NCI-H345 treated with DMSO at 0.1 percent for 48 hours (cell line): ENCODE measurements around the gene MBD5.

Source experiments
- DNase-seq: peaks from one replicate; lab custom pipeline; 2025; ENCODE audit not compliant: unreplicated experiment; lab: John Stamatoyannopoulos, UW

The MBD5 gene

GRCh38 chr2:148515120-148515519, 494.2 kb downstream of the MBD5 start:
- DNase-seq, result no peak

- no peak for DNase-seq
Measured at GRCh38 chr2:148515976-148516375, 495.1 kb downstream of the MBD5 start.

GRCh38 chr2:148517296-148517695, 496.4 kb downstream of the MBD5 start:
- no peak for DNase-seq

- DNase-seq, result no peak
Measured at GRCh38 chr2:148517822-148518221, 496.9 kb downstream of the MBD5 start.

DNA sequence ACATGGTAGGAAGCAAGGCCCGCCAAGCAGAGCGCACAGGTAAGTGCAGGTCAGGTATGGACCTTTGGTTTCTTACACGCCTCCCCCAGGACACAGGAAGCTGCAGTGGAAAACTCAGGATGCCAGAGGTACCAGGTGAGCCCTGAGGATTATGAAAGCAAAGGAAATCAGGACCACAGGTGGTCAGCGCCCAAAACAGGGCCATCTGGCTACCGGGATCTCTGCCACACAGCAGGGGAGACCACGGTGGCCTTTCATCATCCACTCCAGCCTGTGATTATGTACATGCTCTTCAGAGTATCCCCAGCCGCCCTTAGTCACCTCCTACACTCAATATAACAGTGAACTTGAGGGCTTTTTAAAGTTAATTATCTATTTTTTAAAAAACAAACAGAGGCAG, 498.1 kb downstream of the MBD5 start:
- peak; percentile 26 for DNase-seq

GRCh38 chr2:148521181-148521580, 500.3 kb downstream of the MBD5 start:
- no peak for DNase-seq

- DNase-seq, result no peak
Measured at GRCh38 chr2:148523315-148523714, 502.4 kb downstream of the MBD5 start.

DNA sequence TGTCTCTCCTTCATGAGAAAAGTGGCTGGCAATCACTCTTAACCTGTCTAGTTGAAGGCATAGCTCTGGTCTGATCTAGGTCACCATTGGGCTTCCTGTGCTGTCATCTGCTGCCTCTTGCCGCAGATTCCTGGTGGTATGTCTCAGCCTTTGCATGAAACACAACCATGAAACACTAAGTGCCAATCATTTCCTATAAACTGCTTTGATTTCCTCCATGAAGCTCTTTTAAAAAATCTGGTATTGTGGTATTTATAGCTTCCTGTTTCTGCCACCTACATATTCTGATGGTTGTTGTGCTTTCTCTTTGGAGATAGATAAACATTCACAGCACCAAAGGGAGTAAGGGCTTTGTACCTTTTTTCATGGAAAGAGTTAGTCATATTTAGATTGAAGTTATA, 503.6 kb downstream of the MBD5 start:
- DNase-seq, result no peak

DNA sequence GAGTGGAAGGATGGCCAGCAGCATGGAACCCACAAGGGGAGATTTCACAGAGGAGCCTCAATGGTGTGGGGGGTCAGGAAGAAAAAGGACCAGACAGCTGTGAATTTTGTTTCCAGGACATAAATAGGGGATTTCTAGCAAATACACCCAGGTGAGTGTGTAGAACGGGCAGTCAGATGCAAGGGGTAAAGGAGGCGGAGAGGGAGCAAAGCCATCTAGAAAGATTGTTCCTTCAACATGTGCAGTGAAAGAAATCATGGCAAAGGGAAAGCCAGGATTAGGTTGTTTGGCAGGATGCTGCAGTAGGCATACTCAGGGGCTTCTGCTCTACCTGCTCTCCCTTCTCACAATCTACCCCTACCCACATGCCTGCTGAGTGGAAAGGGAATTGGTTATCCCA, 504.2 kb downstream of the MBD5 start:
- DNase-seq, result no peak

DNA sequence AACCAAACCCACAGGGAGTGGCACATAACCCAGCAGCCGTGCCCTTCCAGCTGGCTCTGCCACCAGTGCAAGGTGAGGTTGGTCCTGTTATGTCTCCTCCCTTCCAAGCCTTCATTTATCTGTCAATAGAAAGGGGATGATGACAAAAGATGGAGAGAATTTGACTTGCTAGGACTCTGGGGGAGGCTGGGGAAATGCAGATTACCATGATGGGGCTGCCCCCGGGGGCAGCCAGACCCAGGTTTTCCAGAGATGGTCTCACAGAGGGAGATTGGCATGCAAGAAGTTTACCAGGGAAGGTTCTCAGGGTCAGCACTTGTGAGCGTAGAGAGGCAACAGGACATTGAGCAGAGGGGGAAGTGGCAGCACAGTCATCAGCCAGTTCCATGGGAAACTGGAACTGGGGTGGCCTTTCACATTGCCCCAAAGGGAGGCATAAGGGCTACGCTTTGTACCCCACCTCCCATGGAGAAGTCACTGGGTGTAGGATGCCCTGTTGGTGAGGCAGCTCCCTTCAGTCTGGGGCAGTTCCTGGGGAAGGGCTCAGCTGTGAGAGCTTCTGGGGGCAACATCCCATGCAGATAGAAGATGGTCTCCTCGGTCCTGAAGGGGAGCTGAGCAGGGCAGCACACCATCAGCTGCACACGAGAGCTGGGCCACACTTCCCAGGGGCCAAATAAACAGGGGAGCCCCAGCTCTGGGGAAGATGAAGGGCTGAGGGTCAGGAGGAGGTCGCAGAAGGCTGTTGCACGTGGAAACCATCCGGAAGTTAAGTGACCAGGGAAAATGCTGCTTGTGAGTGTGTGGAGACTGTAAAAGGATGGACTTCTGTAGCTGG, 505.8 kb downstream of the MBD5 start:
- DNase-seq, result no peak

GRCh38 chr2:148527488-148528340, 506.8 kb downstream of the MBD5 start:
- no peak for DNase-seq

GRCh38 chr2:148528356-148529064, 507.6 kb downstream of the MBD5 start:
- no peak for DNase-seq

- DNase-seq, result no peak
Measured at GRCh38 chr2:148529745-148530144, 508.9 kb downstream of the MBD5 start.

DNA sequence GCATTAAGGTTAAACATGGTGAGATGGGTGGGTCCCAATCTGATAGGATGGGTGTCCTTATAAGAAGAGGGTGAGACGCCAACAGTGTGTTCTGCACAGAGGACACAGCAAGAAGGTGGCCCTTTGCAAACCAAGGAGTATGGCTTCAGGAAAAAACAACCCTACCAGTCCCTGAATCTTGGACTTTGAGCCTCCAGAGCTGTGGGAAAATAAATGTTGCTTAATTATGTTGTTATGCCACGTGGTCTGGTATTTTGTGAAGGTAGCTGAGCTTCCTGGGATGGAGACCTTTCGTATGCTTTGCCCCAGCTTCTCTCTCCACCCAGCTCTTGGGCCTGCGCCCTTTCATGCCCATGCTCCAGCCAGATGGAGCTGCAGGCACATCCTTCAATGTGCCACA, 509.5 kb downstream of the MBD5 start:
- DNase-seq, result no peak

DNA sequence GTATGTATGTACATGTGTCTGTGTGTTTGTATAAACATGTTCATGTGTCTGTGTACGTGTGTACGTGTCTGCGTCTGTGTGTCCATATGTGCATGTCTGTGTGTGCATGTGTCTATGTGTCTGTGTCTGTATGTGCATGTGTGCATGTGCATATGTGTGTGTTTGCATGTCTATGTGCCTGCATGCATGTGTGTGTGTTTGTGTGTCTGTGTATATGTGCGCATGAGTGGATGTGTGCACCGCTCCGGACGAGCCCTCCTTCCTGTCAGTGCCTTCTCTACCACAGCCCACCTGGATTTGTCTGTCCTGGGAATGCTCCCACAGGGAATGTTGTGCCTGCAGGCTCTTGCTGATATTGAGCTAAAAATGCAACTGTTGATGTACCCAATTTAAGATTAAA, 510.3 kb downstream of the MBD5 start:
- DNase-seq, result no peak

DNA sequence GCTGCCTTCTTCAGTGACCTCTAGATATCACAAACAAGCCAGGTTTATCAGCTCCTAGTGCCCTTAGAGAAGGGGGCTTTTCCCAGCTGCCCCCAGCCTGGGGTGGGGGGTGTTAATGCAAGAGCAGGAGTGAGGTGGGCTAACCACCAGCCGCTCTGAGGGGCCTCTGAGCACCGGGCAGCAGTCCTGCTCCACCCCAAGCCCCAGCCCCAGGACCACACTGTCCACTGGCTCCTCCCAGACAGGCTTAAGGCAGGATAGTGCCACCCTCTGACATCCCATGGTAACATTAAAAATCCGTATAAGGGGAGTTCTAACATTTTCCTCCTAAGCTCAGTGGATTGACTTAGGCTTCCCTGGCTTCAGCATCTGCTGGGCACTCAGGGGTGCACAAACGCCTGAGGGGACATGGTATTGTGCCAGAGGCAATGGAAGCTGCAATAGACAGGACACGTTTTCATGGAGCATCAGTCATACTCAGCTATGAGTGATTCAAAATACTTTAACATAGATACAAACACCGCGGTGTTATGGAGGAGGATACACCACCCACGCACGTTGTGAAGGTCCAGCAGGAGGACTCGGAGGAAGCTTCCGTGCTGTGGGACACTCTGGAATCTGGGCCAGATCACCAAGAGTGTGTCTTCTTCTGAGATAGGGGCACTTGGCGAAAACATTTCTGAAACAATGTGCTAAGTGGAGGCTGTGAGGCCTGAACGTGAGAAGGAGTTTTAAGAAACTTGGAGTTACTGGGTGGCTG, 511.0 kb downstream of the MBD5 start:
- DNase-seq, result no peak

GRCh38 chr2:148533004-148533403, 512.1 kb downstream of the MBD5 start:
- no peak for DNase-seq

DNA sequence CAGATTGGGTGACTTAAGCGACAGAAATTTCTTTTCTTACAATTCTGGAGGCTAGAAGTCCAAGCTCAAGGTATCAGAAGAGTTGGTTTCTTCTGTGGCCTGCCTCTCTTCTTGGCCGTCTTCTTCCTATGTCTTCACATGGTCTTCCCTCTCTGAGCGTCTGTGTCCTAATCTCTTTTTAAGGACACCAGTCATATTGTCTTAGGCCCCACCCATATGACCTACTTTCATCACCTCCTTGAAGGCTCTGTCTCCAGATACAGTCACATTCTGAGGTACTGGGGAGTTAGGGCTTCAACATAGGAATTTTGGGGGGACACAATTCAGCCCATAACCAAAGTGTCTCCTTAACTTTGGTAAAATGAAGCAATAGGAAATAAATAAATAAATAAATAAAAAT, 512.8 kb downstream of the MBD5 start:
- no peak for DNase-seq

DNA sequence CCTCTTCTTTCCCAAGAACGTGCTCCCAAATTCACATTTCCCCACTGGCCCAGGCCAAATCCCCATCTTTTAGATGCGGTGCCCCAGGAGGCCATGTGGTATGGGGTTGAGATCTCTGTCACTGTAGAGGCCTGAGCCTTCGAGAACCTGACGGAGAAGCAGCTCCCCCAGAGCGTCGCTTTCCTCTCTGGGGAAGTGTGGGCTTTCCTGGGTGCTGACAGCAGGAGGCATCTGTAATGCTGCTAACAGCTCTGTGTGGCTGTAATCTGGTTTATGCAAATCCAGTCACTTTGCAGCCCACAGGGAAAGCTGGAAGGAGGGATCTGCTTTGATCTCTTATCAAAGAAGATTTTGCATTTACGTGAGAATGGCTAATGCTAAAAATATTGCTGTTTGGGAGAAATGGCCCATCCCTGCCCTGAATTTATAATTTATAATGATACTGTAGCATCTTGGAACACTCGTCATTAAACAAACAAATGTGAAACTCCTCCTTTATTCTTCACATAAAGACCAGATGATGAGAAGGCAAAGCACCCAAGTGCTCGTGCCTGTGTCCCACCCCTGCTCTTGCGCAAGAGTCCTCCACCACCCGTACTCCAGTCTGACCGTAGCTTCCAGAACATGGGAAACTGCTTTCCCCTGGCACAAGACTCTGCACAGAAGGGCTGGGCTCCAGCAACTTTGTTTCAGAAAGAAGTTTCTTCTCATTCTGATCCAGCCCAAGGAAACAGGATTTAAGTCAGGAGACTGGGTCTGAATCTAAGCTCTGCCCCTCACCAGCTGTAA, 513.7 kb downstream of the MBD5 start:
- no peak for DNase-seq

GRCh38 chr2:148538375-148538774, 517.5 kb downstream of the MBD5 start:
- DNase-seq, result no peak
